H1 (cell line): Measurements from ENCODE around the gene ZDHHC5. TPM values are rescaled to one million over a fixed set of nuclear protein-coding genes. Genes with fewer than 3 reads are reported as not detected.

ENCODE experiments used
- CTCF ChIA-PET: fragments of 300-600 bp; sonication (Branson Sonifier 250); formaldehyde crosslinking; loops from one replicate; lab custom pipeline; 2021; ENCODE audit not compliant: partially characterized antibody; lab: Charles Lee
- POLR2A ChIA-PET: fragments of 300-600 bp; sonication (Branson Sonifier 250); formaldehyde crosslinking; loops from one replicate; lab custom pipeline; 2021; ENCODE audit warnings: inconsistent platforms; ENCODE audit not compliant: partially characterized antibody; lab: Charles Lee
- DNase-seq, 2 experiments: peaks; one replicate each; pipeline versions ENCODE4 v3.0.0 to v3.0.0-alpha.2; 2010 to 2022; ENCODE audit warnings: low spot score in 2 of 2, low read depth in 1 of 2, mixed read lengths in 1 of 2
- FAIRE-seq: peaks from 2 replicates; lab custom pipeline; 2011; peaks lifted over from hg19 to GRCh38; lab: Jason Lieb, UNC
- H2AFZ ChIP-seq: 2 replicates; pipeline ENCODE4 v1.8.1; 2012; ENCODE audit warnings: low read length, inconsistent platforms
- H2AK5ac ChIP-seq: 2 replicates; pipeline ENCODE4 v1.6.1; 2013; ENCODE audit warnings: low read depth, low read length
- H2BK120ac ChIP-seq: replicated peaks from 2 replicates; pipeline ENCODE3; 2013; ENCODE audit warnings: low read depth, low read length, inconsistent platforms
- H2BK12ac ChIP-seq: 2 replicates; pipeline ENCODE4 v1.6.1; 2013; ENCODE audit warnings: low read depth, low read length
- H2BK15ac ChIP-seq: 2 replicates; pipeline ENCODE4 v1.6.1; 2013; ENCODE audit warnings: low read length
- H2BK20ac ChIP-seq: 2 replicates; pipeline ENCODE4 v1.6.1; 2013; ENCODE audit warnings: low read length
- H2BK5ac ChIP-seq: 2 replicates; pipeline ENCODE4 v1.6.1; 2013; ENCODE audit warnings: low read depth, low read length
- H3K14ac ChIP-seq: 2 replicates; pipeline ENCODE4 v1.6.1; 2013; ENCODE audit warnings: inconsistent platforms; ENCODE audit not compliant: insufficient read length
- H3K18ac ChIP-seq: 2 replicates; pipeline ENCODE4 v1.6.1; 2013; ENCODE audit warnings: low read length; ENCODE audit errors: extremely low read depth
- H3K23ac ChIP-seq: 2 replicates; pipeline ENCODE4 v1.6.1; 2013; ENCODE audit warnings: inconsistent platforms; ENCODE audit not compliant: insufficient read length
- H3K23me2 ChIP-seq: 2 replicates; pipeline ENCODE4 v1.6.1; 2013; ENCODE audit warnings: low read depth, low read length
- H3K27ac ChIP-seq: 2 replicates; pipeline ENCODE4 v1.6.1; 2011; ENCODE audit warnings: low read depth, low read length, inconsistent platforms
- H3K27me3 ChIP-seq, 4 experiments: replicated peaks in 1 of 4; 1 replicate in 1 of 4; 2 replicates in 3 of 4; pipeline versions ENCODE4 v1.6.1 to v1.8.1; 2011 to 2013; ENCODE audit warnings: low read length in 3 of 4, mild to moderate bottlenecking in 3 of 4, inconsistent platforms in 2 of 4, mixed read lengths in 2 of 4, moderate library complexity in 1 of 4; ENCODE audit not compliant: control insufficient read depth in 3 of 4, insufficient read depth in 3 of 4; ENCODE audit errors: extremely low read depth in 1 of 4
- H3K36me3 ChIP-seq, 4 experiments: 2 replicates each; pipeline versions ENCODE4 v1.6.1 to v1.8.1; 2011 to 2013; ENCODE audit warnings: mild to moderate bottlenecking in 4 of 4, low read length in 3 of 4, moderate library complexity in 2 of 4, control low read depth in 1 of 4, inconsistent platforms in 1 of 4; ENCODE audit not compliant: insufficient read depth in 4 of 4, control insufficient read depth in 2 of 4
- H3K4ac ChIP-seq: replicated peaks from 2 replicates; pipeline ENCODE3; 2013; ENCODE audit warnings: low read length, low read depth, mixed read lengths, inconsistent platforms; ENCODE audit not compliant: insufficient read length
- H3K4me1 ChIP-seq, 4 experiments: replicated peaks in 1 of 4; 1 replicate in 1 of 4; 2 replicates in 3 of 4; pipeline versions ENCODE4 v1.6.1 to v1.8.1; 2011 to 2013; ENCODE audit warnings: low read length in 3 of 4, inconsistent platforms in 2 of 4, mixed read lengths in 1 of 4; ENCODE audit not compliant: insufficient read depth in 4 of 4, control insufficient read depth in 3 of 4
- H3K4me2 ChIP-seq, 2 experiments: 2 replicates each; pipeline versions ENCODE4 v1.6.1 to v1.8.1; 2011 to 2013; ENCODE audit warnings: low read depth in 2 of 2, low read length in 2 of 2, control low read depth in 1 of 2, inconsistent platforms in 1 of 2, mild to moderate bottlenecking in 1 of 2; ENCODE audit not compliant: insufficient read depth in 1 of 2
- H3K4me3 ChIP-seq, 4 experiments: fragments of 200-600, 300-600 bp in 1 of 4; sonication (generic), shearing (Covaris generic), sonication (Bioruptor Twin) in 1 of 4; 2 replicates each; pipeline versions ENCODE4 v1.5.1 to v1.8.1; 2011 to 2016; ENCODE audit warnings: low read length in 4 of 4, low read depth in 3 of 4, control low read depth in 2 of 4, inconsistent platforms in 2 of 4, mild to moderate bottlenecking in 2 of 4, mixed read lengths in 1 of 4, moderate library complexity in 1 of 4; ENCODE audit not compliant: insufficient read depth in 2 of 4; ENCODE audit errors: extremely low read depth in 1 of 4
- H3K56ac ChIP-seq: replicated peaks from 2 replicates; pipeline ENCODE3; 2013; ENCODE audit warnings: low read depth, mild to moderate bottlenecking, mixed read lengths, low read length, inconsistent platforms; ENCODE audit not compliant: insufficient read length
- H3K79me1 ChIP-seq: 2 replicates; pipeline ENCODE4 v1.6.1; 2013; ENCODE audit warnings: low read depth, low read length, control low read depth
- H3K79me2 ChIP-seq, 2 experiments: 2 replicates each; pipeline versions ENCODE4 v1.6.1 to v1.8.1; 2012 to 2013; ENCODE audit warnings: low read length in 2 of 2, mild to moderate bottlenecking in 2 of 2, inconsistent platforms in 1 of 2; ENCODE audit not compliant: insufficient read depth in 2 of 2, control insufficient read depth in 1 of 2
- H3K9ac ChIP-seq, 4 experiments: replicated peaks in 1 of 4; 1 replicate in 1 of 4; 2 replicates in 3 of 4; pipeline versions ENCODE4 v1.6.1 to v1.8.1; 2011 to 2013; ENCODE audit warnings: low read depth in 3 of 4, low read length in 3 of 4, control low read depth in 2 of 4, mild to moderate bottlenecking in 2 of 4, moderate library complexity in 2 of 4, inconsistent platforms in 1 of 4; ENCODE audit errors: extremely low read depth in 1 of 4
- H3K9me3 ChIP-seq, 2 experiments: 2 replicates each; pipeline versions ENCODE4 v1.6.1 to v1.8.1; 2012 to 2013; ENCODE audit warnings: mild to moderate bottlenecking in 2 of 2, moderate library complexity in 2 of 2, control low read depth in 1 of 2, inconsistent platforms in 1 of 2, low read depth in 1 of 2, low read length in 1 of 2, mixed read lengths in 1 of 2; ENCODE audit not compliant: insufficient read depth in 2 of 2
- H4K20me1 ChIP-seq, 2 experiments: replicated peaks in 1 of 2; 2 replicates each; pipeline versions ENCODE3 to v1.8.1; 2011 to 2013; ENCODE audit warnings: inconsistent platforms in 2 of 2, low read length in 2 of 2, mild to moderate bottlenecking in 1 of 2; ENCODE audit not compliant: insufficient read depth in 2 of 2, control insufficient read depth in 1 of 2
- H4K5ac ChIP-seq: 2 replicates; pipeline ENCODE4 v1.6.1; 2013; ENCODE audit warnings: low read length, low read depth, mixed read lengths, inconsistent platforms; ENCODE audit not compliant: insufficient read length
- H4K8ac ChIP-seq: 2 replicates; pipeline ENCODE4 v1.8.0; 2013; ENCODE audit warnings: mild to moderate bottlenecking, moderate library complexity, low read length, inconsistent platforms; ENCODE audit not compliant: insufficient read depth; ENCODE audit errors: extremely low read depth
- H4K91ac ChIP-seq: replicated peaks from 2 replicates; pipeline ENCODE3; 2013; ENCODE audit warnings: low read length, mixed read lengths, inconsistent platforms; ENCODE audit not compliant: insufficient read length
- CEBPB ChIP-seq: IDR thresholded peaks from 2 replicates; pipeline ENCODE4 v1.6.1; 2012; ENCODE audit warnings: low read depth, low read length
- JUN ChIP-seq: IDR thresholded peaks from 2 replicates; pipeline ENCODE4 v1.6.1; 2011; ENCODE audit warnings: low read depth, mild to moderate bottlenecking, improper control_type of control experiment, low read length
- JUND ChIP-seq: IDR thresholded peaks from 2 replicates; pipeline ENCODE4 v1.6.1; 2011; ENCODE audit warnings: mild to moderate bottlenecking, improper control_type of control experiment, low read length
- NRF1 ChIP-seq: IDR thresholded peaks from 2 replicates; pipeline ENCODE4 v1.6.1; 2011; ENCODE audit warnings: mild to moderate bottlenecking, low read depth, low read length, improper control_type of control experiment
- SAP30 ChIP-seq: fragments of 300-600 bp; sonication (generic); IDR thresholded peaks from 2 replicates; pipeline ENCODE4 v1.7.1; 2012; ENCODE audit warnings: low read length, moderate library complexity, mild to moderate bottlenecking, inconsistent platforms; ENCODE audit not compliant: insufficient read depth, insufficient replicate concordance
- SIX5 ChIP-seq: IDR thresholded peaks from 2 replicates; pipeline ENCODE4 v1.6.1; 2011; ENCODE audit warnings: mild to moderate bottlenecking, low read depth, low read length
- WGBS, 2 experiments: shearing (Covaris generic) in 1 of 2; methylation state at CpG; one replicate each; pipeline versions ENCODE4 v1.1.6 to v1.1.7; 2013 to 2015; ENCODE audit warnings: low lambda C conversion rate in 2 of 2, mixed read lengths in 2 of 2, inconsistent platforms in 1 of 2, low coverage in 1 of 2, missing lambda C conversion rate in 1 of 2; ENCODE audit not compliant: insufficient replicate concordance in 2 of 2, insufficient coverage in 1 of 2, insufficient read length in 1 of 2; ENCODE audit errors: extremely low coverage in 1 of 2, missing lambda C conversion rate in 1 of 2; 5-methylcytosine and 5-hydroxymethylcytosine counted together
- polyA plus RNA-seq, 7 experiments: library from polyadenylated mRNA; depleted of rRNA in 3 of 7; stranded (reverse) in 5 of 7; unstranded in 2 of 7; fragments of >200 nt in 5 of 7; fragments of 200-250 nt in 2 of 7; gene quantifications; 1 replicate in 5 of 7; 2 replicates in 1 of 7; 4 replicates in 1 of 7; pipeline versions ENCODE4 v1.2.1 to v1.2.3, GENCODE V29; 2011 to 2013; ENCODE audit warnings: missing spikeins in 2 of 7, mixed read lengths in 2 of 7
- total RNA-seq: library from RNA; stranded (reverse); fragmentation: NEBNext Ultra II Directional; extraction: Animal tissue kit (Norgen Biotek cat#: 25700); gene quantifications from 2 replicates; pipeline ENCODE4 v1.2.1, GENCODE V29; 2021
- TF ChIP-seq, protein P1 (sequence below): IDR thresholded peaks from 2 replicates; pipeline ENCODE4 v1.6.1; 2012; ENCODE audit warnings: inconsistent platforms
- TF ChIP-seq, protein P2 (sequence below): IDR thresholded peaks from 2 replicates; pipeline ENCODE4 v1.6.1; 2011; ENCODE audit warnings: low read depth, mild to moderate bottlenecking, low read length; ENCODE audit not compliant: insufficient read depth
- TF ChIP-seq, protein P3 (sequence below): IDR thresholded peaks from 2 replicates; pipeline ENCODE4 v1.6.1; 2012; ENCODE audit warnings: low read length, inconsistent platforms

The ZDHHC5 gene
- total and polyA plus RNA-seq, 2 of the 8 experiments (the other 6 are each of a cell fraction or from before 2014, with no cell fraction given): 40.0 to 56.3 TPM

DNA sequence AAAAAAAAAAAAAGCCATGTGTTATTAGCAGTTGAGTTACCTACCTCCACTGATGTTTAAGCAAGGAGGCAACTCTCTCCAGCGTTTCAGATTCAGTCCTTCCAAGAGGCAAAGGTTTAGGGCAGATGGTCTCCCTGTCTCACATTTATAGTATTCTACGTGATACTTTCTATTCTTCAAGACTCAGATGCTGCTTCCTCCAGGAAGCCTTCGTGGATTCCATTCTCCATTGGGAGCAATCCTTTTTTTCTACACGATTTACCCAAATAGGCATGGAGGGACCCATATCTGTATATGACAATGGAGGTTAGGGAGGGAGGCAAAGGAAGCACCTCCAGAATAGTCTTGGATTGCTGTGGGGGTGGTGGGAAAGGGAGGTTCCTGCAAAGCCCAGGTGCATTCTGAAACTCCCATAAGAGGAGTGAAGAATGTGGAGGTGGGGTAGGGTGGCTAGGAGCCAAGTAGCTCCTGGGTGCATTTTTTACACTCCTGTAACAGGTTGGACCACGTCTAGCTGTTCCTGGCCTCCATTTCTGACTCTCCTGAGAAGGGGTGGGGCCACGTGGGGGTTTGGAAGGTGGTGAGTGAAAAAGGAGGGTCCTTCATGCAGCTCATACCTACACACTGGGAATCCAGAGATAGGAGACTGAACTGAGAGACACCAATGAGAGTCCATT, 34.4 kb upstream of the ZDHHC5 start:
- Histone ChIP-seq H3K4ac (no peak overlapping the region), H2BK12ac (no peak overlapping the region; the same call in 1 of the 2 replicates), H3K79me2 (peaks cover 0 to 3% of the 10 kb centered on the region in 2 experiments; a peak in 2 of 4 replicates), H2BK15ac (no peak overlapping the region), H4K5ac (no peak overlapping the region), H2AFZ (no peak overlapping the region), H3K18ac (no peak overlapping the region), H4K8ac (no peak overlapping the region), H4K20me1 (no peaks in the 10 kb centered on the region), H3K56ac (no peak overlapping the region), H2BK5ac (no peak overlapping the region), H3K9me3 (no peaks in the 10 kb centered on the region), H3K23ac (no peak overlapping the region), H2AK5ac (no peak overlapping the region), H3K27me3 (no peaks in the 10 kb centered on the region; a peak in 1 of 7 replicates), H3K4me2 (no peak overlapping the region), H4K91ac (no peak overlapping the region), H3K23me2 (peaks cover 5% of the 10 kb centered on the region; the same call in 1 of the 2 replicates), H3K4me1 (peaks cover 4 to 10% (median 8%) of the 10 kb centered on the region in 4 experiments), H3K9ac (no peak overlapping the region), H3K79me1 (no peaks in the 10 kb centered on the region), H3K36me3 (no peaks in the 10 kb centered on the region), H2BK120ac (no peak overlapping the region), H3K27ac (no peak overlapping the region), H2BK20ac (no peak overlapping the region), H3K4me3 (no peak overlapping the region), H3K14ac (no peak overlapping the region)
- CTCF ChIA-PET: interaction anchor here (0.7 to 3.7 kb wide), 7 partner anchors 11 to 175 kb away, joined by 3 to 15 read pairs (median 4); partner anchors contain the start of gene UBE2L6
- 93% methylated on average over 6 of the region's 6 CpGs; no CpG with 5 or more reads in 1 of the 2 experiments for WGBS, 2 experiments
- DNase-seq (no peak), FAIRE-seq (no peak)
- POLR2A ChIA-PET: interaction anchor here (1.1 to 29.6 kb wide), 7 partner anchors 7 to 70 kb away, joined by 3 to 1546 read pairs (median 24); partner anchors contain the start of genes CLP1, SERPING1, UBE2L6 and YPEL4
- TF ChIP-seq CEBPB (no peak), JUN (no peak), JUND (no peak), SIX5 (no peak), NRF1 (no peak), SAP30 (no peak)
- TF ChIP-seq, protein P1, sequence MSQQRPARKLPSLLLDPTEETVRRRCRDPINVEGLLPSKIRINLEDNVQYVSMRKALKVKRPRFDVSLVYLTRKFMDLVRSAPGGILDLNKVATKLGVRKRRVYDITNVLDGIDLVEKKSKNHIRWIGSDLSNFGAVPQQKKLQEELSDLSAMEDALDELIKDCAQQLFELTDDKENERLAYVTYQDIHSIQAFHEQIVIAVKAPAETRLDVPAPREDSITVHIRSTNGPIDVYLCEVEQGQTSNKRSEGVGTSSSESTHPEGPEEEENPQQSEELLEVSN: no peak
- TF ChIP-seq, protein P2, sequence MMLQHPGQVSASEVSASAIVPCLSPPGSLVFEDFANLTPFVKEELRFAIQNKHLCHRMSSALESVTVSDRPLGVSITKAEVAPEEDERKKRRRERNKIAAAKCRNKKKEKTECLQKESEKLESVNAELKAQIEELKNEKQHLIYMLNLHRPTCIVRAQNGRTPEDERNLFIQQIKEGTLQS: no peak
- TF ChIP-seq, protein P3, sequence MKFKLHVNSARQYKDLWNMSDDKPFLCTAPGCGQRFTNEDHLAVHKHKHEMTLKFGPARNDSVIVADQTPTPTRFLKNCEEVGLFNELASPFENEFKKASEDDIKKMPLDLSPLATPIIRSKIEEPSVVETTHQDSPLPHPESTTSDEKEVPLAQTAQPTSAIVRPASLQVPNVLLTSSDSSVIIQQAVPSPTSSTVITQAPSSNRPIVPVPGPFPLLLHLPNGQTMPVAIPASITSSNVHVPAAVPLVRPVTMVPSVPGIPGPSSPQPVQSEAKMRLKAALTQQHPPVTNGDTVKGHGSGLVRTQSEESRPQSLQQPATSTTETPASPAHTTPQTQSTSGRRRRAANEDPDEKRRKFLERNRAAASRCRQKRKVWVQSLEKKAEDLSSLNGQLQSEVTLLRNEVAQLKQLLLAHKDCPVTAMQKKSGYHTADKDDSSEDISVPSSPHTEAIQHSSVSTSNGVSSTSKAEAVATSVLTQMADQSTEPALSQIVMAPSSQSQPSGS: no peak
